22Rv1 (cell line): Measurements from ENCODE around the gene DNAAF3.

Source experiments
- H3K27ac ChIP-seq: fragments of 450-650 bp; 2 replicates; pipeline ENCODE4 v1.5.1; 2017
- CTCF ChIP-seq: fragments of 450-650 bp; IDR thresholded peaks from 2 replicates; pipeline ENCODE4 v1.5.1; 2017; ENCODE audit warnings: mild to moderate bottlenecking
- ZFX ChIP-seq: fragments of 450-650 bp; IDR thresholded peaks from 2 replicates; pipeline ENCODE4 v1.6.1; 2017; ENCODE audit warnings: antibody characterized with exemption, borderline replicate concordance

Gene DNAAF3

GRCh38 chr19:55157064-55157908, 9.1 kb downstream of the DNAAF3 start, which contains the start of gene TNNI3:
Gene TNNI3 (minus strand): TSS chr19:55157732. CDS start chr19:55157589, 143 bp downstream.
- H3K27ac ChIP-seq = peak within 1 kb of the TSS; percentile 67
- TF ChIP-seq ZFX (no peak), CTCF (no peak)

- TF ChIP-seq ZFX (no peak), CTCF (no peak)
- H3K27ac ChIP-seq = peak overlapping the region; percentile 67
Observed at GRCh38 chr19:55156202-55157063, 10.0 kb downstream of the DNAAF3 start.

GRCh38 chr19:55155784-55156183, 10.6 kb downstream of the DNAAF3 start:
- H3K27ac ChIP-seq = peak overlapping the region; percentile 67

GRCh38 chr19:55153652-55154264, 12.7 kb downstream of the DNAAF3 start:
- no peak for TF ChIP-seq ZFX
- no peak for TF ChIP-seq CTCF
- H3K27ac ChIP-seq = no peak overlapping the region

GRCh38 chr19:55152017-55152416, 14.4 kb downstream of the DNAAF3 start:
- TF ChIP-seq ZFX (no peak), CTCF (no peak)
- H3K27ac ChIP-seq = peak overlapping the region; percentile 53

- no peak within 1 kb of the TSS for H3K27ac ChIP-seq
- no peak for TF ChIP-seq CTCF
- no peak for TF ChIP-seq ZFX
Observed at GRCh38 chr19:55149078-55150003, 17.1 kb downstream of the DNAAF3 start, which contains the start of gene TNNT1. Gene TNNT1 (minus strand): TSS chr19:55149206. CDS start chr19:55147157, 2,049 bp downstream.
